ENCODE results near the gene ILK.

DNA sequence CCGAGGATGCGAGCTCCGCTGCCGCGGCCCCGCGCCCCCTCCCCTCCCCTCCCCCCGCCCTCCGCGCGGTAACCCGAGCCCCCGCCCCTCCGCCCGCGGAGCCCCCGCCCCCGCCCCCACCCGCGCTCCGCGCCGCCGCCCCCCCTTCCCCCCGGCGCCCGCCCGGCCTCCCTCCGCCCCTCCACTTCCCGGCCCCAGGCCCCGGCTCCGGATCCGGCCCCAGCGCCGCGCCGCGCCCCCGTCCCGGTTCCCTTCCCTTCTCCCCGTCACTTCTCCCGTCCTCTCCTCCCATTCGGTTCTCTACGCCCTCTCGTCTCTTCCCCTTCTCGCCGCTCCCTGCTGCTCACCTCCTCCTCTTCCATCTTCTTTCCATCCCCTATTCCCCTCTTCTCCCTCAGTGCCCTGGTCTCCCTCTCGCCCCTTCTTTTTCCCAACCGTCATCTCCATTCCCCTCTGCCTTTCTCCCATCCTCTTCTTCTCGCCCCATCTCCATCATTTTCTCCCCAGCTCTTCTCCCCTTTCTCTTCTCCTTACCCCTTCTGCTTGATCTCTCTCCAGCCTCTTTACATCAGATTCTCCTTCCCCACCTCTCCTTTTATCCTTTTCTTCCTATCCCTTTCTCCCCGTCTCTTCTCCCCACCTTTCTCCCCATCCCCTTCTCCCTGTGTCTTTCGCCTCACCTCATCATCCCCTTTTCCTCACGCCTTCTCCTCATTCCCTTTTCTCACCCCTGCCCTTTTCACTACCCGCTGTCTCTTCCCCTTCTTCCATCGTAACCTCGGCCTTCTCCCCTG, 52.4 kb downstream of the ILK start, which contains the start of gene DCHS1:
- TF ChIP-seq, protein P1, sequence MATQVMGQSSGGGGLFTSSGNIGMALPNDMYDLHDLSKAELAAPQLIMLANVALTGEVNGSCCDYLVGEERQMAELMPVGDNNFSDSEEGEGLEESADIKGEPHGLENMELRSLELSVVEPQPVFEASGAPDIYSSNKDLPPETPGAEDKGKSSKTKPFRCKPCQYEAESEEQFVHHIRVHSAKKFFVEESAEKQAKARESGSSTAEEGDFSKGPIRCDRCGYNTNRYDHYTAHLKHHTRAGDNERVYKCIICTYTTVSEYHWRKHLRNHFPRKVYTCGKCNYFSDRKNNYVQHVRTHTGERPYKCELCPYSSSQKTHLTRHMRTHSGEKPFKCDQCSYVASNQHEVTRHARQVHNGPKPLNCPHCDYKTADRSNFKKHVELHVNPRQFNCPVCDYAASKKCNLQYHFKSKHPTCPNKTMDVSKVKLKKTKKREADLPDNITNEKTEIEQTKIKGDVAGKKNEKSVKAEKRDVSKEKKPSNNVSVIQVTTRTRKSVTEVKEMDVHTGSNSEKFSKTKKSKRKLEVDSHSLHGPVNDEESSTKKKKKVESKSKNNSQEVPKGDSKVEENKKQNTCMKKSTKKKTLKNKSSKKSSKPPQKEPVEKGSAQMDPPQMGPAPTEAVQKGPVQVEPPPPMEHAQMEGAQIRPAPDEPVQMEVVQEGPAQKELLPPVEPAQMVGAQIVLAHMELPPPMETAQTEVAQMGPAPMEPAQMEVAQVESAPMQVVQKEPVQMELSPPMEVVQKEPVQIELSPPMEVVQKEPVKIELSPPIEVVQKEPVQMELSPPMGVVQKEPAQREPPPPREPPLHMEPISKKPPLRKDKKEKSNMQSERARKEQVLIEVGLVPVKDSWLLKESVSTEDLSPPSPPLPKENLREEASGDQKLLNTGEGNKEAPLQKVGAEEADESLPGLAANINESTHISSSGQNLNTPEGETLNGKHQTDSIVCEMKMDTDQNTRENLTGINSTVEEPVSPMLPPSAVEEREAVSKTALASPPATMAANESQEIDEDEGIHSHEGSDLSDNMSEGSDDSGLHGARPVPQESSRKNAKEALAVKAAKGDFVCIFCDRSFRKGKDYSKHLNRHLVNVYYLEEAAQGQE (IDR thresholded peaks at IDR 0.05; ENCODE audit: low read depth, low read length) = no peak
- no peak for TF ChIP-seq ETV6 (conservative IDR thresholded peaks at IDR 0.05 in 1 of 2, IDR thresholded peaks at IDR 0.05 in 1 of 2; ENCODE audit: borderline replicate concordance in 1 of 2, low read depth in 1 of 2)
- TF ChIP-seq, protein P2, sequence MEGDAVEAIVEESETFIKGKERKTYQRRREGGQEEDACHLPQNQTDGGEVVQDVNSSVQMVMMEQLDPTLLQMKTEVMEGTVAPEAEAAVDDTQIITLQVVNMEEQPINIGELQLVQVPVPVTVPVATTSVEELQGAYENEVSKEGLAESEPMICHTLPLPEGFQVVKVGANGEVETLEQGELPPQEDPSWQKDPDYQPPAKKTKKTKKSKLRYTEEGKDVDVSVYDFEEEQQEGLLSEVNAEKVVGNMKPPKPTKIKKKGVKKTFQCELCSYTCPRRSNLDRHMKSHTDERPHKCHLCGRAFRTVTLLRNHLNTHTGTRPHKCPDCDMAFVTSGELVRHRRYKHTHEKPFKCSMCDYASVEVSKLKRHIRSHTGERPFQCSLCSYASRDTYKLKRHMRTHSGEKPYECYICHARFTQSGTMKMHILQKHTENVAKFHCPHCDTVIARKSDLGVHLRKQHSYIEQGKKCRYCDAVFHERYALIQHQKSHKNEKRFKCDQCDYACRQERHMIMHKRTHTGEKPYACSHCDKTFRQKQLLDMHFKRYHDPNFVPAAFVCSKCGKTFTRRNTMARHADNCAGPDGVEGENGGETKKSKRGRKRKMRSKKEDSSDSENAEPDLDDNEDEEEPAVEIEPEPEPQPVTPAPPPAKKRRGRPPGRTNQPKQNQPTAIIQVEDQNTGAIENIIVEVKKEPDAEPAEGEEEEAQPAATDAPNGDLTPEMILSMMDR (IDR thresholded peaks at IDR 0.05 in 2 of 3, conservative IDR thresholded peaks at IDR 0.05 in 1 of 3; ENCODE audit: control insufficient read depth in 2 of 3, extremely low read depth in 1 of 3, insufficient read depth in 1 of 3, low read depth in 3 of 3, low read length in 3 of 3) = no peak
- TF ChIP-seq, protein P3, sequence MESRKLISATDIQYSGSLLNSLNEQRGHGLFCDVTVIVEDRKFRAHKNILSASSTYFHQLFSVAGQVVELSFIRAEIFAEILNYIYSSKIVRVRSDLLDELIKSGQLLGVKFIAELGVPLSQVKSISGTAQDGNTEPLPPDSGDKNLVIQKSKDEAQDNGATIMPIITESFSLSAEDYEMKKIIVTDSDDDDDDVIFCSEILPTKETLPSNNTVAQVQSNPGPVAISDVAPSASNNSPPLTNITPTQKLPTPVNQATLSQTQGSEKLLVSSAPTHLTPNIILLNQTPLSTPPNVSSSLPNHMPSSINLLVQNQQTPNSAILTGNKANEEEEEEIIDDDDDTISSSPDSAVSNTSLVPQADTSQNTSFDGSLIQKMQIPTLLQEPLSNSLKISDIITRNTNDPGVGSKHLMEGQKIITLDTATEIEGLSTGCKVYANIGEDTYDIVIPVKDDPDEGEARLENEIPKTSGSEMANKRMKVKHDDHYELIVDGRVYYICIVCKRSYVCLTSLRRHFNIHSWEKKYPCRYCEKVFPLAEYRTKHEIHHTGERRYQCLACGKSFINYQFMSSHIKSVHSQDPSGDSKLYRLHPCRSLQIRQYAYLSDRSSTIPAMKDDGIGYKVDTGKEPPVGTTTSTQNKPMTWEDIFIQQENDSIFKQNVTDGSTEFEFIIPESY (IDR thresholded peaks at IDR 0.05) = no peak
- no peak for TF ChIP-seq POLR2AphosphoS5 (IDR thresholded peaks at IDR 0.05; ENCODE audit: low read length)
- TF ChIP-seq CEBPB (IDR thresholded peaks at IDR 0.05; ENCODE audit: borderline replicate concordance in 1 of 2, low read depth in 2 of 2, low read length in 2 of 2) = no peak
- TF ChIP-seq EZH2 (IDR thresholded peaks at IDR 0.05; ENCODE audit: borderline replicate concordance, control insufficient read depth, low read depth, low read length) = no peak
- TF ChIP-seq EGR1 (IDR thresholded peaks at IDR 0.05; ENCODE audit: borderline replicate concordance in 1 of 2, low read depth in 2 of 2, low read length in 2 of 2) = no peak
- TF ChIP-seq NFIC (IDR thresholded peaks at IDR 0.05; ENCODE audit: low read depth, low read length) = no peak
- no peak for TF ChIP-seq POLR2A (IDR thresholded peaks at IDR 0.05; ENCODE audit: low read depth, low read length)
- TF ChIP-seq, protein P4, sequence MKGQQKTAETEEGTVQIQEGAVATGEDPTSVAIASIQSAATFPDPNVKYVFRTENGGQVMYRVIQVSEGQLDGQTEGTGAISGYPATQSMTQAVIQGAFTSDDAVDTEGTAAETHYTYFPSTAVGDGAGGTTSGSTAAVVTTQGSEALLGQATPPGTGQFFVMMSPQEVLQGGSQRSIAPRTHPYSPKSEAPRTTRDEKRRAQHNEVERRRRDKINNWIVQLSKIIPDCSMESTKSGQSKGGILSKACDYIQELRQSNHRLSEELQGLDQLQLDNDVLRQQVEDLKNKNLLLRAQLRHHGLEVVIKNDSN (IDR thresholded peaks at IDR 0.05; ENCODE audit: borderline replicate concordance, extremely low read length, insufficient read depth, low read depth, low read length) = no peak
- no peak for TF ChIP-seq POLR2AphosphoS2 (IDR thresholded peaks at IDR 0.05; ENCODE audit: low read depth, low read length)
- TF ChIP-seq, protein P5, sequence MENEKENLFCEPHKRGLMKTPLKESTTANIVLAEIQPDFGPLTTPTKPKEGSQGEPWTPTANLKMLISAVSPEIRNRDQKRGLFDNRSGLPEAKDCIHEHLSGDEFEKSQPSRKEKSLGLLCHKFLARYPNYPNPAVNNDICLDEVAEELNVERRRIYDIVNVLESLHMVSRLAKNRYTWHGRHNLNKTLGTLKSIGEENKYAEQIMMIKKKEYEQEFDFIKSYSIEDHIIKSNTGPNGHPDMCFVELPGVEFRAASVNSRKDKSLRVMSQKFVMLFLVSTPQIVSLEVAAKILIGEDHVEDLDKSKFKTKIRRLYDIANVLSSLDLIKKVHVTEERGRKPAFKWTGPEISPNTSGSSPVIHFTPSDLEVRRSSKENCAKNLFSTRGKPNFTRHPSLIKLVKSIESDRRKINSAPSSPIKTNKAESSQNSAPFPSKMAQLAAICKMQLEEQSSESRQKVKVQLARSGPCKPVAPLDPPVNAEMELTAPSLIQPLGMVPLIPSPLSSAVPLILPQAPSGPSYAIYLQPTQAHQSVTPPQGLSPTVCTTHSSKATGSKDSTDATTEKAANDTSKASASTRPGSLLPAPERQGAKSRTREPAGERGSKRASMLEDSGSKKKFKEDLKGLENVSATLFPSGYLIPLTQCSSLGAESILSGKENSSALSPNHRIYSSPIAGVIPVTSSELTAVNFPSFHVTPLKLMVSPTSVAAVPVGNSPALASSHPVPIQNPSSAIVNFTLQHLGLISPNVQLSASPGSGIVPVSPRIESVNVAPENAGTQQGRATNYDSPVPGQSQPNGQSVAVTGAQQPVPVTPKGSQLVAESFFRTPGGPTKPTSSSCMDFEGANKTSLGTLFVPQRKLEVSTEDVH (IDR thresholded peaks at IDR 0.05; ENCODE audit: low read depth, partially characterized antibody) = no peak

Measured in GM12878 (cell line).